Left ventricle myocardium inferior (tissue), 1 donor: Measurements from ENCODE around the gene PIP4K2A. TPM values are rescaled to one million over a fixed set of nuclear protein-coding genes. Genes with fewer than 3 reads are reported as not detected.
"Not testable (repeated sequence)": the region's sequence is repeated elsewhere in the genome, so short reads cannot be mapped to it uniquely, and the experiment has no call there.

Experiments
- DNase-seq: peaks from one replicate; pipeline ENCODE4 v3.0.0-alpha.2; 2020
- H3K27ac ChIP-seq: fragments of 200-600 bp; replicated peaks from 2 replicates; pipeline ENCODE4 v1.8.0; 2021
- H3K27me3 ChIP-seq: fragments of 200-600 bp; 2 replicates; pipeline ENCODE4 v1.8.0; 2021; ENCODE audit warnings: low read depth
- H3K36me3 ChIP-seq: fragments of 200-600 bp; 2 replicates; pipeline ENCODE4 v1.8.0; 2021
- H3K4me1 ChIP-seq: fragments of 200-600 bp; 2 replicates; pipeline ENCODE4 v1.8.0; 2021
- H3K4me3 ChIP-seq: fragments of 200-600 bp; 2 replicates; pipeline ENCODE4 v1.8.0; 2021; ENCODE audit warnings: mild to moderate bottlenecking, moderate library complexity
- H3K9me3 ChIP-seq: fragments of 200-600 bp; replicated peaks from 2 replicates; pipeline ENCODE4 v1.8.0; 2021
- CTCF ChIP-seq: fragments of 200-600 bp; IDR thresholded peaks from 2 replicates; pipeline ENCODE4 v1.8.0; 2021; ENCODE audit warnings: antibody characterized with exemption, mild to moderate bottlenecking, borderline replicate concordance
- intact Hi-C: fragments of 100-400 bp; cut with micrococcal nuclease; formaldehyde crosslinking; loops from one replicate; pipeline ENCODE4 v1.11.0; 2022
- total RNA-seq: library from RNA; stranded (reverse); fragmentation: NEBNext Ultra II Directional; extraction: Animal tissue kit (Norgen Biotek cat#: 25700); gene quantifications from one replicate; pipeline ENCODE4 v1.2.1, GENCODE V29; 2021
- donor health status: DM: no; HTN: yes; CAD: no; lungs with severe emphysema.

The PIP4K2A gene
- total RNA-seq, 1 donor from 2014 or later: 12.6 TPM

- DNase-seq: no peak
- Histone ChIP-seq H3K4me1 (peaks cover 14% of the 10 kb centered on the region), H3K9me3 (peaks cover 14% of the 10 kb centered on the region), H3K4me3 (no peak overlapping the region), H3K27ac (no peak overlapping the region), H3K27me3 (peaks cover 7% of the 10 kb centered on the region), H3K36me3 (no peaks in the 10 kb centered on the region)
- intact Hi-C loops: no loop called here
- no peak for TF ChIP-seq CTCF
Observed at GRCh38 chr10:22531008-22531407, 183.4 kb downstream of the PIP4K2A start.

DNA sequence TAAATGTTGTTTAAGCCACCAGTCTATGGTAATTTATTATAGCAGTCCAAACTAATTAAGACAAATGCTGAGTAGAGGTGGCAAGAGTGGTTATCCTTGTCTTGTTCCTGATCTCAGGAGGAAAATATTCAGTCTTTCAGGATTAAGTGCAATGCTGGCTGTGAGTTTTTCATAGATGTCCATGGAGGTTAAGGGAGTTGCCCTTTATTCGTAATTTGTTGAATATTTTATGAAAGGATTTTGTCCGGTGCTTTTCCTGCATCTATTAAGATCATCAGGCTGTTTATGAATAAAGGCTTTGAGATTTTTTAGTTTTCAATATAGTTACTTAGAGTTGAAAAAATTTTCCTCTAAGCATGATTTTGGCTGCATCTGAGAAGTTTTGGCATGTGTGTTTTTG is 186.9 kb downstream of the PIP4K2A start:
- TF ChIP-seq CTCF: no peak
- intact Hi-C loops: no loop called here
- H3K27me3 ChIP-seq: peaks cover 7% of the 10 kb centered on the region
- no peak overlapping the region for H3K4me3 ChIP-seq
- H3K36me3 ChIP-seq: no peaks in the 10 kb centered on the region
- H3K4me1 ChIP-seq: no peaks in the 10 kb centered on the region
- DNase-seq: no peak
- H3K27ac ChIP-seq: no peak overlapping the region
- H3K9me3 ChIP-seq: peaks cover 45% of the 10 kb centered on the region

- intact Hi-C loops, H3K27me3 ChIP-seq, H3K4me3 ChIP-seq, DNase-seq, H3K36me3 ChIP-seq, H3K4me1 ChIP-seq, H3K27ac ChIP-seq: not testable (repeated sequence)
- peaks cover 63% of the 10 kb centered on the region for H3K9me3 ChIP-seq
Observed at GRCh38 chr10:22524333-22524732, 190.0 kb downstream of the PIP4K2A start.

GRCh38 chr10:22520645-22521044 is 193.7 kb downstream of the PIP4K2A start:
- peaks cover 46% of the 10 kb centered on the region for H3K9me3 ChIP-seq
- DNase-seq, intact Hi-C loops, H3K27ac ChIP-seq, H3K36me3 ChIP-seq, H3K4me1 ChIP-seq, H3K27me3 ChIP-seq, H3K4me3 ChIP-seq: not testable (repeated sequence)

DNA sequence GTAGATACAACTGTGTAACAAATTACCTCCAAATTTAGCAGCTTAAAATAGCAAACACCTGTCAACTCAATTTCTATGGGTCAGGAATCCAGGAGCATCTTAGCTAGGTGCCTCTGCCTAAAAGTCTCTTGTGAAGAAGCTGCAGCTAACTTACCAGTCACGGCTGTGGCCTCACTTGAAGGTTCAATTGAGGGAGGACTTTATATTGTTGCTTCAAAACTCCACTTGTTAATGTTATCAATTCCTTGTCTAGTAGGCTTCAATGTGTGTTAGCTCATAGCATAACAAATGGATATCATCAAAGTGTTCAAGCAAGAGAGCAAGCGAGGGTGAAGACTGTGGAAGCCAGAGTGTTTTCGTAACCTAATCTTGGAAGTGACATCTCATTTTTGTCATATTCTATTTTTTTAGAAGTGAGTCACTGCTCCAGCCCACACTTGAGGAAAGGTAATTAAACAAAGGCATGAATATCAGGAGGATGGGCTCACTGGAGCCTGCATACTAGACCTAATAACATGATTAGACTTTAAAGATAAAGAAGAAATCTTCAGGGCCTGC is 196.1 kb downstream of the PIP4K2A start:
- H3K27ac ChIP-seq: no peak overlapping the region
- no peak overlapping the region for H3K4me3 ChIP-seq
- H3K36me3 ChIP-seq: no peaks in the 10 kb centered on the region
- no peaks in the 10 kb centered on the region for H3K4me1 ChIP-seq
- no peak for TF ChIP-seq CTCF
- intact Hi-C loops: no loop called here
- peaks cover 25% of the 10 kb centered on the region for H3K9me3 ChIP-seq
- H3K27me3 ChIP-seq: peaks cover 27% of the 10 kb centered on the region
- DNase-seq: no peak

DNA sequence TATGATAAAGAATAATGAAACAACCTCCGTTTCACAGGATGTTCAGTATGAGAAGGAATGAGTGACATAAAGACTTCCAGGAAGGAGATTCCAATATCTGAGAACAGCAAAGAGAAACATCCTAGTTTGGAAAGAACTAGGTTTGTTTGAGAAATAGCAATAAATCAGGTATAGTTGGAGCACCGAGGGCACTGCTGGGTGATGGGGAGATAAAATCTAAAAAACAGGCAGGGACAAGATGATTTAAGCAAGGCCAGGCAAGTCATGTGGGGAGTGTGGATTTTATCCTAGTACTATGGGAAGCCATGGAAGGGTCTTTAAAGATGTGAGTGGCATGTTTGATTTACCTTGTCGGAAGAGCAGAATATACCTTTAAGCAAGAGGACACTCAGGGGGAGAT is 199.4 kb downstream of the PIP4K2A start:
- TF ChIP-seq CTCF: no peak
- intact Hi-C loops: no loop called here
- no peak for DNase-seq
- Histone ChIP-seq H3K36me3 (no peaks in the 10 kb centered on the region), H3K4me3 (no peak overlapping the region), H3K4me1 (no peaks in the 10 kb centered on the region), H3K27me3 (peaks cover 33% of the 10 kb centered on the region), H3K9me3 (peaks cover 11% of the 10 kb centered on the region), H3K27ac (no peak overlapping the region)

DNA sequence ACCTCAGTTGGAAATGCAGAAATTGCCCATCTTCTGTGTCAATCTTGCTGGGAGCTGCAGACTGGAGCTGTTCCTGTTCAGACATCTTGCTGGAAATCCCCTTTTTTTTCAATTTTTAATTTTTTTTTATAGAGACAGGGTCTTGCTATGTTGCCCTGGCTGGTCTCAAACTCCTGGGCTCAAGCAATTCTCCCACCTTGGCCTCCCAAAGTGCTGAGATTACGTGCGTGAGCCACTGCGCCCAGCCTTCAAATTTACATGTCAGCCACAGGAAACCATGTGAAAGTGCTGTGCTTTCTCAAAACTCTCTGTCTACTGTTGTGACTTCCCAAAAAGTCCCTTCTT is 200.0 kb downstream of the PIP4K2A start:
- intact Hi-C loops: not testable (repeated sequence)

DNA sequence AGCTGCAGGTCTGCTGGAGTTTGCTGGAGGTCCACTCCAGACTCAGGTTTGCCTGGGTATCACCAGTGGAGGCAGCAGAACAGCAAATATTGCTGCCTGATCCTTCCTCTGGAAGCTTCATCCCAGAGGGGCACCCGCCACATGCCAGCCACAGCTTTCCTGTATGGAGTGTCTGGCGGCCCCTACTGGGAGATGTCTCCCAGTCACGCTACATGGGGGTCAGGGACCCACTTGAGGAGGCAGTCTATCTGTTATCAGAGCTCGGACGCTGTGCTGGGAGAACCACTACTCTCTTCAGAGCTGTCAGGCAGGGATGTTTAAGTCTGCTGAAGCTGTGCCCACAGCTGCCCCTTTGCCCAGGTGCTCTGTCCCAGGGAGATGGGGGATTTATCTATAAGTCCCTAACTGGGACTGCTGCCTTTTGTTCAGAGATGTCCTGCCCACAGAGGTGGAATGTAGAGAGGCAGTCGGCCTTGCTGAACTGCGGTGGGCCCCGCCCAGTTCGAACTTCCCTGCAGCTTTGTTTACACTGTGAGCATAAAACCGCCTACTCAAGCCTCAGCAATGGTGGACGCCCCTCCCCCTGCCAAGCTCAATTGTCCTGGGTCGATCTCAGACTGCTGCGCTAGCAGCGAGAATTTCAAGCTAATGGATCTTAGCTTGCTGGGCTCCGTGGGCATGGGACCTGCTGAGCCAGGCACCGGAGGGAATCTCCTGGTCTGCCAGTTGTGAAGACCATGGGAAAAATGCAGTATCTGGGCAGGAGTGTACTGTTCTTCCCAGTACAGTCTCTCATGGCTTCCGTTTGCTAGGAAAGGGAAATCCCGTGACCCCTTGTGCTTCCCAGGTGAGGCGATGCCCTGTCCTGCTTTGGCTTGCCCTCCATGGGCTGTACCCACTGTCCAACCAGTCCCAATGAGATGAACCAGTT is 200.6 kb downstream of the PIP4K2A start:
- H3K4me3 ChIP-seq, H3K4me1 ChIP-seq, H3K36me3 ChIP-seq, DNase-seq, intact Hi-C loops, H3K27ac ChIP-seq: not testable (repeated sequence)
- peaks cover 19% of the 10 kb centered on the region for H3K9me3 ChIP-seq
- H3K27me3 ChIP-seq: peaks cover 33% of the 10 kb centered on the region

More for the DNA sequence above, 200.0 kb downstream of the PIP4K2A start:
- H3K4me1 ChIP-seq, H3K36me3 ChIP-seq, H3K27ac ChIP-seq, H3K4me3 ChIP-seq, DNase-seq: not testable (repeated sequence)
- peaks cover 33% of the 10 kb centered on the region for H3K27me3 ChIP-seq
- H3K9me3 ChIP-seq: peaks cover 13% of the 10 kb centered on the region

DNA sequence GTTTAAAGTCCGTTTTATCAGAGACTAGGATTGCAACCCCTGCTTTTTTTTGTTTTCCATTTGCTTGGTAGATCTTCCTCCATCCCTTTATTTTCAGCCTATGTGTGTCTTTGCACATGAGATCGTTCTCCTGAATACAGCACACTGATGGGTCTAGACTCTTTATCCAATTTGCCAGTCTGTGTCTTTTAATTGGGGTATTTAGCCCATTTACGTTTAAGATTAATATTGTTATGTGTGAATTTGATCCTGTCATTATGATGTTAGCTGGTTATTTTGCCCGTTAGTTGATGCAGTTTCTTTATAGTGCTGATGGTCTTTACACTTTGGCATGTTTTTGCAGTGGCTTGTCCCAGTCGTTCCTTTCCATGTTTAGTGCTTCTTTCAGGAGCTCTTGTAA is 202.4 kb downstream of the PIP4K2A start:
- H3K4me1 ChIP-seq, intact Hi-C loops, DNase-seq, H3K4me3 ChIP-seq, H3K36me3 ChIP-seq, H3K27ac ChIP-seq: not testable (repeated sequence)
- Histone ChIP-seq H3K9me3 (peaks cover 20% of the 10 kb centered on the region), H3K27me3 (peaks cover 33% of the 10 kb centered on the region)
